GM21723 (cell line): ENCODE data around the gene ABCA2.
"Not testable (repeated sequence)": the region's sequence is repeated elsewhere in the genome, so short reads cannot be mapped to it uniquely, and the experiment has no call there.

Experiments
- ATAC-seq: cut with Tn5 transposase; IDR thresholded peaks from one replicate; pipeline ENCODE4 v1.9.1; 2021; ENCODE audit warnings: mild to moderate bottlenecking, moderate library complexity; ENCODE audit not compliant: unreplicated experiment

The ABCA2 gene

GRCh38 chr9:137046088-137046787 lies 18.2 kb upstream of the ABCA2 start, which contains the start of gene NPDC1:
TSS of gene NPDC1 (minus strand) at chr9:137046177. CDS start at chr9:137045989, 188 bp downstream.
- no peak for ATAC-seq

DNA sequence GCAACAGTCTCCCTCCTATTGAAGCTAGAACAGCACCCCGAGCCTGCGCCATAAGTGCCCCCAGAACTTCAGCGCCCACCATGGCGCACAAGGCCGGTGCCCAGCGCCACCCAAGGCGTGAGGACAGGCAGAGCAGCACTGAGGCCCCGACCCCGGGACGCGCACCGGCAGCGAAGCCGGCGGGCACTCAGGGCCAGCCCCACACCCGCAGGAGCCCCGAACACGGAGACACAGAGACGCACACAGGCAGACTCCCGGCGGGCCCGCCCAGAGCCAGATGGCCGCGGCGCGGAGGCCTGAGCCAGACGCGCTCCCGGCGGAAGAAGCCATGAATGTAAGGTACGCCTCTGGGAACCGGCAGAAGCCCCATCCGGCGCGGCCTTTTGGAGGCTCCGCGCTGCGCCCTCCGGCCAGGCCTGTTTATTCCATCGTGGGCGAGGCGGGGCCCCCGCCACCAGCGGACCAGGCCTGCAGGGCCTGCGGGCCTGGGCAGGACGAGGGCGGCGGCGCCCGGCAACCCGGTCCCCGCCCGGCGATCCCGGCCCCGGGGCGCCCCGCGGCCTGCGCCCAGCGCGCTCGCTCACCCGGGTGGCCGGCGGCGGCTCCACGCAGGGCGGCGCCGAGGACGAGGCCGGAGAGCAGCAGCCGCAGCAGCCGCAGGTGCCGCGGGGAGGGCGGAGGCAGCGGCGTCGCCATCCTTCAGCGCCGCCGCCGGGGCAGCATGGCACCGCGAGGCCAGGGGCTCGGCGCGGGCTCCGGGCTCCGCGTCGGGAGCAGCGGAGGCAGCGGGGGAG lies 17.5 kb upstream of the ABCA2 start:
- ATAC-seq: no peak

- ATAC-seq: no peak
These were observed 16.6 kb upstream of the ABCA2 start for GRCh38 chr9:137044502-137045177.

DNA sequence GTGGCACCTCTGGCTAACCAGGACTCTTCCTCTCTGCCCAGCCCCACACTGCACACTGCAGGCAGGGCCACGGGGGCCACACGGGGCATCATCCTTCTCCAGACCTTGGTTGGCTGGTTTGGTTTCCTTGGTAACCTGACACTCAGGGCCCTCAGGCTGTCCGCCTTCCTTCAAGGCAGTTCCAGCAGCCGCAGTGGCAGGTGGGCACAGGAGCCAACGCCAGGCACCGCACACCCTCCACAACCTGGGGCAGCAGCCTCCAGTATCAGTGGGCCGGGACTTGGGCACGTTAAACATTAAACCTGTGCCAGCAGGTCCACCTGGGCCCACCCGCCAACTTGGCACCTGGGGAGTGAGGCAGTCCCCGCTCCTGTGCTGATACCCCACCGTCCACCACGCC lies 16.0 kb upstream of the ABCA2 start:
- no peak for ATAC-seq

GRCh38 chr9:137042751-137043727 lies 15.0 kb upstream of the ABCA2 start:
- ATAC-seq: no peak

DNA sequence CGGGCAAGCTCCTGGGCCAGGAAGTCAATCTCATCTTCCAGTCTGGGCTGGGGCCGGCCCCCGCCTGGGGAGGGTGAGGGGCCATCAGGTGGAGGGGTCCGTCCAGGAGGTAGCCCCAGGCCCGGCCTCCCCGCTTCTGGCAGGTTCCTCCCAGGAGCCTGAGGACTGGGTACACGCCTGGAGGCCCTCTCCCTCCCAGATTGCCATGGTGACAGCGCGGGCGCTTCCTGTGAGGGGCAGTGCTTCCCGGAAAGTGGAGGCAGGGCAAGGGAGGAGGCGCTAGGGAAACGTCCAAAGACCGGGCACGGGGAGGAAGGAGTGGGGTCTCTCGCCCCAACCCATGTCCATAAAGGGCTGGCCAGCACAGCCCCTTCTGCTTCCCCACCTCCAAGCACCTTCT lies 13.1 kb upstream of the ABCA2 start:
- ATAC-seq: no peak

- ATAC-seq: no peak
These were observed 12.5 kb upstream of the ABCA2 start for GRCh38 chr9:137040568-137040967.

GRCh38 chr9:137039611-137040366 lies 11.8 kb upstream of the ABCA2 start:
- ATAC-seq: no peak

- no peak for ATAC-seq
These were observed 10.9 kb upstream of the ABCA2 start for GRCh38 chr9:137038916-137039315.

DNA sequence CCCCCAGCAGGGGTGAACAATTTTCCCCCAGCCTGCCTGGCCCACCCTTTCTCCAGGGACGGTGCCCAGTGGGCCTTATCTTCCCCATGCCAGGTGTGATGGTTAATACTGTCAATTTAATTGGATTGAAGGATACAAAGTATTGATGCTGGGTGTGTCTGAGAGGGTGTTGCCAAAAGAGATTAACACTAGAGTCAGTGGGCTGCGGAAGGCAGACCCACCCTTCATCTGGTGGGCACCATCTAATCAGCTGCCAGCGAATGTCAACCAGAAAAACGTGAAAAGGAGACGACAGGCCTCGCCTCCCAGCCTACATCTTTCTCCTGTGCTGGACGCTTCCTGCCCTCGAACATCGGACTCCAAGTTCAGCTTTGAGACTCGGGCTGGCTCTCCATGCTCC lies 9.4 kb upstream of the ABCA2 start:
- no peak for ATAC-seq

DNA sequence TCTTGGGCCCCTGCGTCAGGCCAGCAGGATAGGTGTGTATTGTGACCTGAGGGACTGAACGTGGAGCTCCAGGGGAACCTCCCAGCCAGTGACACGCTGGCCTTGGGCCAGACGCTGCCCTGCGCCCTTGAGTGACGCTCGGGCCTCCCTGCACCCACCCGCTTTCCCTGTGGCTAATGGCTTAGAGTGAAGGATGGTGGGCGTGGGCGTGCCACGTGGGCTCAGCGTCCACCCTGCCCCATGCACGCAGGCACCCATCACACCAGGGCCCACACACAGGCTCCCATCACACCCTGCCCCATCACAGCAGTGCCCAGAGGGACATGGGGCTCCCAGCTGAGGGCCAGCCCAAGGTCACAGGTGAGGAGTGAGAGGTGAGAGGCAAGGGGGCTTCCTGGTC lies 9.0 kb upstream of the ABCA2 start:
- no peak for ATAC-seq

GRCh38 chr9:137035937-137036336 lies 7.9 kb upstream of the ABCA2 start:
- ATAC-seq: no peak

DNA sequence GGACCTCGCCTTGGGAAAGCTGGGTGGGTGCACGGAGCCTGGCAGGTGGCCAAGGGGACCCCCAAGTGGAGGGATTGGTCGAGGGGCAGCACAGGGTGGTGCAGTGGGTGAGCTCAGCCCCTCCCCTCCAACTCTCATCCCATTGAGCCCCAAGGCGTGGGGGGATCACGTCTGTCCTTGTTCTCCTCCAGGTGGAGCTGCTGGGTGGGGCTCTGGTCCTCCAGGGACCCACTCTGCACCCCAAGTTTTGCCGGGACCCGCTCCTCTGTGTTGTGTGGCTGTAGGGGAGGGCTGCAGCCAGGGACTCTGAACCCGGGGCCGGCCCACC lies 7.4 kb upstream of the ABCA2 start:
- ATAC-seq: no peak

DNA sequence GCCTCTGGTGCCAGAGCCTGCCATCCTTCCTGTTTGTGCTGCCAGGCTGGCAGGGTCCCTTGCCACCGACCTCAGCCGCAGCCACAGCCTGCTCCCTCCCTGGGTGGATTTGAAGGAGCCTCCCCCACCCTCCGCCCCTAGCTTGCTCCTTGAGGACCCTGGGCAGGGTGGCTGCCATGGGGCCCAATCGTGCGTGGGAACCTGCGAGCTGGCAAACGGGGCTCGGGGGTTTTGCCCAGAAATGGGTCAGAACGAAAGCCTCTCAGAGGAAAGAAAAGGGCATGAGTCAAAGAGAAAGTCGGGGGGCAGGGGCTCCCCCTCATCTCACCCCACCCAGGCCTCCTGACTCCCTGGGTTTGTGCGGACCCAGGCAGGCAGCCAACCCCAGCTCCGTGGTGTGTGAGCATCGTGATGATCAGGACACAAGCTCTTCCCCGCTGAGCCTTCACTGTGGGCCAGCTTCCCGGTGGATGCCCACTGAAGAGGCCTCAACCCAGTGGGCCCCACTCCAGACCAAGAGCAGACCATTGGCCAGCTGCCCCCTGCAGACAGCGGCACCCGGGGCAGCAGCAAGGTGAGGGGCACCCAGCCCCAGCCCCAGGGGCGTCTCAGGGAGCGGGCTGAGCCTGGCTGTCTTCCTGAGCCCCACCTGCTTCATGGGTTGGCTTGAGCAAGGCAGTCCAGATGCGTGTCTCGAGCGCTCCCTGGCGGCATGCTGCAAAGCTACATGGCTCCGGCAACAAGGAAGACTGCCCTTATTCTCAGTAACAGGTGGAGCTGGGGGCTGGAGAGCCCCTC lies 6.9 kb upstream of the ABCA2 start:
- peak; percentile 58 for ATAC-seq

DNA sequence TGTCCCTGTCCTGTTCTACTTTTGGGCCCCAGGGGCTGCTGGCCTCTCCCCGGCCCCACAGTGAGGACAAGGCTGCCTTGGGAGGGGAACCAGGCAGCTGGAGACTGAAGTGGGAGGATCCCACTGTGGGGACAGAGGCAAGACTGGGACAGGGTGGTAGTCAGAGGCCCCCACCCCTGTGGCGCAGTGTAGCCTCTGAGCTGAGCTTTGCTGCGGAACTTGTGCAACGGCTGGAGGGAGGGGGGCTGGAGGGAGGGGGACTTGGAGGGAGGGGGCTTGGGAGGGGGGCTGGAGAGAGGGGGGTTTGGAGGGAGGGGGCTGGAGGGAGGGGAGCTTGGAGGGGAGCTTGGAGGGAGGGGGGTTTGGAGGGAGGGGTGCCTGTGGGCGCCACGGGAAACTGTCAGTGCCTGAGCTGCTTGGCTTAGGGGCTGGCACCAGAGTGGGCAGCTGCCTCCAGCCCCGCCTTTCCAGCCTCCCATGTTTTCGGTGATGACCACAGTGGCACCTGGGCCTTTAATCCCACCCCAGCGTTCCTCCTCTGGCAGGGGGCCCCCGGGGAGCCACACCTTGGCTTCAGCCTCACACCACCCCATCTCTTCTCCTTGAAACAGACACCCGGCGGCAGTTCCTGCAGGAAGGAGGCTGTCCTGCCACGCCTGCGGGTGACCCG lies 6.1 kb upstream of the ABCA2 start:
- no peak for ATAC-seq

DNA sequence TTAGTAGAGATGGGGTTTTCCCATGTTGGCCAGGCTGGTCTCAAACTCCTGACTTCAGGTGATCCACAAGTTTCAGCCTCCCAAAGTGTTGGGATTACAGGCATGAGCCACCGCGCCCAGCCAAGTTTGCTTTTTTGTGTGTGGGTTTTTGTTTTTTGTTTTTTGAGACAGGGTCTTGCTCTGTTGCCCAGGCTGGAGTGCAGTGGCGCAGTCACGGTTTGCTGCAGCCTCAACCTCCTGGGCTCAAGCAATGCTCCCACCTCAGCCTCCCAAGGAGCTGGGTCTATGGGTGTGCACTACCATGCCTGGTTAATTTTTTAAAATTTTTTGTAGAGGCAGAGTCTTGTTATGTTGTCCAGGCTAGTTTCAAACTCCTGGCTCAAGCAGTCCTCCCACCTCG lies 5.4 kb upstream of the ABCA2 start:
- ATAC-seq: not testable (repeated sequence)

- ATAC-seq: no peak
These were observed 4.8 kb upstream of the ABCA2 start for GRCh38 chr9:137032858-137033257.

DNA sequence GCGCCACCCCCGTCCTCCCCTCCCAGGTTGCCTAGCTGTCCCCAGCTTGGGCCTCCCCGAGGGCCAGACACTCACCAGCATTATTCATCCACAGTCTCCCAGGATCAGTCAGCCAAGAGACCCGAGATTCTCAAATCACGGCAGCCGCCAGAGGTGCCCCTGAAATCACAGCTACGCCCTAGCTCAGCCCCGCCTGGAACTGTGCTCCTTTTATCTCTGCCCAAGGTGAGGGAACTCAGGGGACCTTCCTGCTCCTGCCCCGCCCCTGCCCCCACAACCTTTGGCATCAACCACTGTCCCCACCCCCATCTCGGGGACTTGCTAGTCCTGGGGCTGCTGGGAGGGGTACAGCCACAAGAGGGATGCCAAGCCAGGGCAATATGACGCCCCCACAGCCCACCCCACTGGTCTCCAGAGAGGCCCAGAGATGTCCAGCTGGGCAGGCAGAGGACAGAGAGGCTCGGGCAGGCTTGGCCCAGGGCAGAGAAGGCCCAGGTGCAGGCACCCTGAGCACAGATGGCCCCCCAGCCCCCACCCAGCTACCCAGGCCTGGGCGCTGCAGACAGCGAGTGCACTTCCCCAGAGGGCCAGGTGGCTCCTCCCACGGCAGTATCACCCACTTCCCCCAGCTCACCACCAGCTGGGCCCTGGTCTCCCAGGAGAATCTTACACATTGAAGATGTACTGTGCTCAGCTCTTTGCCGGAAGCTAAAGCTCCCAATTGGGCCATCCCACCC lies 4.0 kb upstream of the ABCA2 start, which contains the start of gene FUT7:
Gene FUT7 (minus strand): TSS at position 185 of the 737 bp plus-strand sequence. CDS start 97 bp downstream, at position 88.
- no peak for ATAC-seq
